Activated T-cell treated with anti-CD3 and anti-CD28 coated beads for 1 hour (primary cell): ENCODE measurements around the gene NUP42.

ENCODE experiments used
- DNase-seq: peaks from one replicate; pipeline ENCODE4 v3.0.0-alpha.2; 2020; ENCODE audit warnings: low read depth

NUP42 gene

DNA sequence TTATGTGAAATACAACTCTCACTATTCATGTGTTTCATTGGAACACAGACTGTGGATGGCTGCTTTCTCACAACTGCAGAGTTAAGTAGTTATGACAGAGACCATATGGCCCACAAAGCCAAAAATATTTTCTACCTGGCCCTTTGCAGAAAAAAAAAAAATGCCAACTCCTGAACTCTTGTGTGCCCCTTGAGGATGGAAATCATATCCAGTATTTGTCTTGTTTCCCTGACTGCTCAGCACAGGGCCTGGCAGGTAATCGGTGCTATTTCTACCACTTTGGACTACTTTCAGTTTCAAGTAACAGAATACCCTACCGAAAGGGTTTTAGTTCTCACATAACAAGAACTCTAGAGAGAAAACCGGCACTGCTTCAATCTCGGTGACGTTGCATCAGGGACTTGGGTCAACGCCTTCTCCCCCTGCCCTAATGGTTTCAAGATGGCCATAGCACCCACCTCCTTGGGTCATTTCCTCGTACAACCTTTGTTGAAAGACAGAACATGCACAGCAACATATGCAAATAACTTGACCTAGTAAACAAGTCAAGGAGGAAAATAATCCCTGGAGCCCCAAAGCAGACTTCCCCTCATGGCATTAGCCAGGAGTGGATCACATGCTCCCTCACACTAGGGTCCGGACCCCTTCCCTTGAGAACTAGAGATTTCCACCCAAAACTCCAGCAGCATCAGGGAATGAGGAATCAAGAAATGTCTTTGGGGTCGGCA, 52.9 kb downstream of the NUP42 start:
- DNase-seq, result no peak

DNA sequence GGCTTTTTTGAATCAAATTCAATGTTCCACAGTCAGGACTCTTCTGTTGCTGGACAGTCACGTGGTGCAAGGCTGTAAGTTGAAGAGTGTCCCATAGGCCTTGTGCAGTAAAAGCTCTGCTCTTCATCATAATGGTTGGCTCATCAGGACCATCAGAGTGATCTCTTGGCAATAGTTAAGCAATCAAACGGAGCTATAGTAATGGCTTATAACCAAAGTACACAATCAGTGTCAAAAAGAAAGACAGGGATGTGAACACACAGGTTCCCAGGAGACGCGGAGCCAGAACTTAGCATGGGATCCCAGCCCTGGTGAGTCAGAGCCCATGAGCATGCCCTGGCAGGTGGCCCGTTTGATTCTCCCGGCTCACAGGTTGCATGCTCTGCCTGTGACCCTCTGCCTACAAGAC, 54.0 kb downstream of the NUP42 start:
- DNase-seq, result no peak

DNA sequence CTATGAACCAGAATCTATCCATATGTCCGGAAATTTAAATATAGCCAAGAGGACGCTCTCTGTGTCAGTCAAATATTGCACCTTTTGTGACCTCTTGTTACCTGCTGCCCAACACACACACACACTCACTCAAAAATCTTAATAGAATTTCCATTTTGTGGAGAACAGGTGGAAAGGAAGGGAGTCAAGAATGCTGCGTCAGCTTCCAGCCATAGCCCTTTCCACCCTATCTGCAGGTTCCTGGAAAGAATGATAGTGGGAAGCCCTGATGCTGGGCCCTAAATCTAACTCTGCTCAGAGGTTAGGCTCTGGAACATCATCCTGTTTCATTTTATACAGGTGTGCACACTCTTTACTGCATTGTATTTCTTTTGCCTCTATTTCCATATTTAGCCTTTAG, 55.2 kb downstream of the NUP42 start:
- no peak for DNase-seq

DNA sequence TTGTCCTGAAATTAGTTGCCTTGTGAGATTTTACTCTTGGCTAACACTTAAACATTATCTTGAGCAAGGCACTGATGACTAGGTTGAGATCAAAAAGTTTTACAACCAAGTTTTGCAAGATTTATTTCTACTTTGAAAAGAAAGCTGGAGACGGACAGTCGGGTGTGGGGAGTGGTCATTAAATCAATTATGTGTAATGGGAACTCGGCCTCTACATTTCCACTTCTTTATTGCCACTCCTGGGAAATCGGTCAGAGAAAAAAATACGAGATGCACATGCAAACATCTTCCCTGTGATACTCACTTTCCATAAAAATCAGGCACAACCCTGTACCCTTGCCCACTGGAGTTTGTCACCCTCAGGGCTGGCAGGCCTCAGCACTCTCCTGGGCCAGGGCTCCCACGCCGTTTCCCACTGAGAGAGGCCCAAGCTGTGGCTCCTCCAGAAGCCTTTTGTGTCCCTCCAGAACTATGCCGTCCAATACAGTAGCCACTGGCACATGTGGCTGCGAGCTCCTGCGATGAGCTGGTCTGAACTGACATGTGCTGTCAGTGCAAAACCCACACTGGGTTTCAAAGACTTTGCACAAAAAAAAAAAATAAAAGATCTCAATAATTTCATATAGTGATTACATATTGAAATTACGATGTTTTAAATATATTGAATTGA, 57.3 kb downstream of the NUP42 start:
- no peak for DNase-seq

DNA sequence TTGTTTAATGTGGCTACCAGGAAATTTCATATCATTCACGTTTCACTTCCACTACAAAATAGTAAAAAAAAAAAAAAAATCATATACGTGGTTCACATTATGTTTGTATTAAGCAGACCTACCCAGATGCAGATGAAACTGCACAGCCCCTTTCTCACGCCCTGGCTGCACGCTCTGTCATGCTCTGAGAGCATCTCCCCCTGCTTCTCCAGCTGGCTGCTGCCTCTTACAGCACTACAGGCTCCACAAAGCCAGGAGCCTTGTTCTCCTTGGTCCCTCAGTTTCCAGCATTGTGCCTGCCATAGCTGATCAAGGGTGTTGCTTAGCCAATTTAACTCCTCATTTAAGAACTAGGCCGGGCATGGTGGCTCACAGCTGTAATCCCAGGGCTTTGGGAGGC, 57.9 kb downstream of the NUP42 start:
- DNase-seq, result no peak

DNA sequence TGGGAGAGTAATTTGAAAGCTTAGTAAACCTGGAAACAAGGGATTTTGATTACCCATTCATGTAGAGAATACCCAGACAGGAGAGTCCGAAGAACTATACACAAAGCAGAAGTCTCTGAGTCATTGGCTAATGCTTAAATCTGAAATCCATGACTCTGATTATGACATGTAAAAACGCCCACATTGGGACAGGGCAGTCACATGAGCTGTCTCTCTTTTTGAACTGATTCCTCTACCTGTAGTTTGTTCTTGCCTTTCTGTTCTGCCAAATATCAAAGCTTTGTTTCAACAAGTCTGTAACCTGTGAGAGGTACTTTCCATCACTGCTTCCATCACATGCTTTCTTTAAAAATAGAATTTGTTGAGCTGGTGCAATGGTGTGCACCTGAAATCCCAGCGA, 60.5 kb downstream of the NUP42 start:
- DNase-seq, result no peak

DNA sequence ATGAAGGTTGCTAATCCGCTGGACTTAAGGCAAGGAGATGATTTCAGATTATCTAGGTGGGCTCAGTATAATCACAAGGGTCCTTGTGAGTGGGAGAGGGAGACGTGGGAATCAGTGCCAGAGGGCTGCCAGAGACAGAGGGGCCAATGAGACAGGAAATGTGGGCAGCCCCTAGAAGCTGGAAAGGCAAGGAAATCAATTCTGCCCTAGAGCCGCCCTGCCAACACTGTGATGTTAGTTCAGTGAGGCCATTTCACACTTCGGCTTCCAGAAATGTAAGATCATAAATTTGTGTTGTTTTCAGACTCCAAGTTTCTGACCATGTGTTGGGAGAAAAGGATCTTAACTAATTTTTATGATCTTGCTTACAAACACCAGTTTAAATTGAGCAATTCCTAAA, 61.1 kb downstream of the NUP42 start:
- DNase-seq, result no peak

DNA sequence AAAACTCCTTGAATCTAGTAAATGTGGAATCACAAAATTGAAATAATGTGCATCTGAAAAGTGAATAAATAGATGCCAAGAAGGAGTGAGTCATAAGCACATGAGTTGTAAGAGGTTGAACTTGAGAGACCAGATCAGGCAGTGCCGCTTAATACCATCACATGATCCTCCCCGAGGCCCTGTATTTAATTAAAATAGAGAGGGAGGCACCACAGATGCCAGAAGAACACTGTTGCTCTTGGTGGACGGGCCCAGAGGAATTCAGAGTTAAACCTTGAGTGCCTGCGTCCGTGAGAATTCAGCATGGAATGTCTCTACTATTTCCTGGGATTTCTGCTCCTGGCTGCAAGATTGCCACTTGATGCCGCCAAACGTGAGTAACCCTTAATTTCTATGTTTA, 64.7 kb downstream of the NUP42 start, which contains the start of gene GPNMB:
GPNMB (plus strand) TSS at position 221 of the 400 bp plus-strand sequence; CDS start at position 304, 83 bp downstream.
- no peak for DNase-seq

DNA sequence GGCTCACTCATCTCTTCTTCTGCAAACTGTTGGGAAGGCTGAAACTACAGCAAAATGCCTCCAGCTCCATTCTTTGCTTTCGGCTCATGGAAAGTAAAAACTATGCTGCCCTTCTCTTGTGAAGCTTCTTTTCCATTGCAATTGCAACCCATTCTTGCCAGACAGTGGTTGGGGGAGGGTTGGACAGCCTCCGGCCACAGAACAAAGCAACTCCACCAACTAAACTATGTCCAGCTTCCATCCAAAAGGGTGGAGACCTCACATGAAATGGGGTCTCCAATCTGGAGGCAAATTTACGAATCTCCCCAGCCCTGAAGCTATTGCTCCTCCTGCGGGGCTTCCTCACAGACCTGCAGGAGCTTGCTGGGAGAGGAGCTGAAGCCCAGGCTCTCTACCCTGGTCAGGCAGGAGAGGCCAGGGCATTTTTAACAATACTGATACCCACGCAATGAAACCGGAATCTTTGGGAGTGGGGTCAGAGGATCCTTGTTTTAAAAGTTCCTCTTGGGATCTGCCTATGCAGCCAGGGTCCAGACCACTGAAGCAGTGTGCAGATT, 65.3 kb downstream of the NUP42 start:
- no peak for DNase-seq

DNA sequence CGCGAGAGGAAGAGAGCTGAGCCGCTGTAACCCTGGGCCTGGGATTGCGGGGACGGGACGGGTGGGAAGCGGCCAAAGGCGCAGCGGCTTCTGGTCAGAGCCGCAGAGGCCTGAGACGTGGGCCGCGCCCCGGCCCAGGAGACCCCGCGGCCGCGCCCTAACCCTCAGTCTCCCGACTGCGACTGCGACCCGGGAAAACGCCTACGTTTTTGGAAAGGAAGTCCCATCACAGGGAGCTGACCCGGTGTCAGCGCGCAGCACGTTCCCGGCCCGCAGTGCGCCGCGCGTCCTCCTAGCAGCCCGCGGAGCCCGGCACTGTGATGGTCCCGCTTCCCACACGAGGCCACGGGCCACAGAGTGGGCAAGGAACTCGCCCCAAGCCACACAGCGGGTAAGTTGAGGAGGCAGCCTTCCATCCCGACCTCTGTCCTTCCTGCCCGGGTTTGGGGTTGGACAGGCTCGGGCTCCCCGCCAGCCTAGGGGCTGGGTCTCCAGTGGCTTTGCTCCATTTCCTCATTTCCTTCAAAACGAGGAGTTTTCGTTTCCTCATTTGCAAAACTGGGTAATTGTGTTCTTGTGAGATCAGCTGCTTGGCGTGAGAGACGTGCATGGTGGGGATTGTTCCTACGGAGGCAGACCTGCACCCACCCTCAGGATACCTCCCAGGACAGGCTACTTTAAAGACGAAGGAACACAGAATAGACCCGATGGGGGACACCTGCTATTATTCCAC, 65.9 kb downstream of the NUP42 start:
- DNase-seq, result no peak

DNA sequence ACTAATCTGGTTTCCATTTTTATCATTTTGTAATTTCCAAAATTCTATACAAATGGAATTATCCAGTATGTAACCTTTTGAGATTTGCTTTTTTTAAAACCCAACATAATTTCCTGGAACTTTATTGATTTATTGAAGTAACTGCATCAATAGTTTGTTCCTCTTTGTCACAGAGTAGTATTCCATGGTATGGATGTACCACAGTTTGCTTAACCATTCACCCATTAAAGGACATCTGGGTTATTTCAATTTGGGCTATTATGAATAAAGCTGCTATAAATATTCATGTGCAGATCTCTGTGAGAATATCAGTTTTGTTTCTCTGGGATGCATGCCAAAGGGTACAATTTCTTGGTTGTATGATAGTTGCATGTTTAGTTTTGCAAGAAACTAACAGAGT, 67.6 kb downstream of the NUP42 start:
- DNase-seq, result no peak
